Upper lobe of left lung (tissue), 4 donors: Measurements from ENCODE around the gene AQP5.

ENCODE experiments used
- CTCF ChIP-seq, 6 experiments: fragments of 450-650 bp in 4 of 6; fragments of 200-600 bp in 2 of 6; sonication (generic) in 2 of 6; IDR thresholded peaks; one replicate each; pipeline ENCODE4 v1.5.1; 2016 to 2019; ENCODE audit warnings: antibody characterized with exemption in 6 of 6
- EP300 ChIP-seq, 4 donors: sonication (generic); formaldehyde crosslinking; IDR thresholded peaks; one replicate each; pipeline ENCODE4 v1.5.1; 2017; ENCODE audit warnings: antibody characterized with exemption in 4 of 4, control low read depth in 2 of 4
- POLR2A ChIP-seq, 4 donors: fragments of 450-650 bp; IDR thresholded peaks; one replicate each; pipeline ENCODE4 v1.5.1; 2016 to 2017; ENCODE audit warnings: antibody characterized with exemption in 4 of 4, mild to moderate bottlenecking in 2 of 4
- POLR2AphosphoS5 ChIP-seq, 2 donors: sonication (generic); formaldehyde crosslinking; IDR thresholded peaks; one replicate each; pipeline ENCODE4 v1.5.1; 2017; ENCODE audit warnings: antibody characterized with exemption in 2 of 2

GRCh38 chr12:49975318-49975761 lies 13.7 kb downstream of the AQP5 start:
- TF ChIP-seq CTCF (IDR thresholded peaks at IDR 0.05) (no peak), POLR2A (IDR thresholded peaks at IDR 0.05) (no peak), POLR2AphosphoS5 (IDR thresholded peaks at IDR 0.05) (no peak), EP300 (IDR thresholded peaks at IDR 0.05) (no peak)
